Measurements from ENCODE around the gene SUPT3H.

SUPT3H gene

GRCh38 chr6:45388328-45388727 is 10.6 kb upstream of the SUPT3H start:
- peak; percentile 26 for DNase-seq (ENCODE audit: low spot score)

DNA sequence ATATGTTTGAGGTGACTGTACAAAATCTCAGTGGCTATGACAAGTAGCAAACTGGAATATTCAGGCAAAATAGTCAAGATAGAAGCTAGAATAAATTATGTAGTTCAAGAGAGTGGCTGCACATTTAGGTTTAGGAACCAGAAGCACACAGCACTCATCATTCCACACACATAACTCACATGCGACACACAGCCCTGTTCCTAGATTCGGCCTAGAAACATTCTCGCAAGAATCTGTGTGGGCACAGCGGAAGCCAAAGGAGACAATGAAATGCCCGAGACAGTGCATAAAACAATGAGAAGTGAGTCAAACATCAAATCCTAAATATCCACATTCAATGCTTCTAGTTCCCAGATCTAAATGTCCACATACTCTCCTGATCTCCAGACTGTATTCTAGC is 9.5 kb upstream of the SUPT3H start:
- DNase-seq (ENCODE audit: low spot score), result no peak

- DNase-seq (ENCODE audit: low spot score), result no peak
These were observed 8.8 kb upstream of the SUPT3H start for GRCh38 chr6:45386501-45386900.

DNA sequence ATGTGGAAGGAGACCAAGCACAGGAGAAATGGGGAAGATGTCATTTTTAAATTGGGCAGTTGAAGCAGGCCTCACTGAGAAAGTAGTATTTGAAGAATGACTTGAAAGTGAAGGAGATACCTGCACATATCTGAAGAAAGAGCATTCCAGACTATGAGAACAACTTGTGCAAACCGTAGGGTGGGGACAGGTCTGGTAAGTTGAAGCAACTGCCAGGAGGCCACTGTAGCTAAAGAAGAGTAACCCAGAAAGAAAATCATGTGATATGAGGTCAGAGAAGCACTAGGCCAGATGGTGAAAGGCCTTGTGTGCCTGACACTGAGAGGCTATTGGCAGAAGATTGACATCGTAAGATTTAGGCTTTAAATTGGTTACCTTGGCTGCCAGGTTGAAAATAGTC is 4.7 kb upstream of the SUPT3H start:
- no peak for DNase-seq (ENCODE audit: low spot score)

GRCh38 chr6:45378334-45378926 is 696 bp upstream of the SUPT3H start:
- no peak for DNase-seq (ENCODE audit: low spot score)

DNA sequence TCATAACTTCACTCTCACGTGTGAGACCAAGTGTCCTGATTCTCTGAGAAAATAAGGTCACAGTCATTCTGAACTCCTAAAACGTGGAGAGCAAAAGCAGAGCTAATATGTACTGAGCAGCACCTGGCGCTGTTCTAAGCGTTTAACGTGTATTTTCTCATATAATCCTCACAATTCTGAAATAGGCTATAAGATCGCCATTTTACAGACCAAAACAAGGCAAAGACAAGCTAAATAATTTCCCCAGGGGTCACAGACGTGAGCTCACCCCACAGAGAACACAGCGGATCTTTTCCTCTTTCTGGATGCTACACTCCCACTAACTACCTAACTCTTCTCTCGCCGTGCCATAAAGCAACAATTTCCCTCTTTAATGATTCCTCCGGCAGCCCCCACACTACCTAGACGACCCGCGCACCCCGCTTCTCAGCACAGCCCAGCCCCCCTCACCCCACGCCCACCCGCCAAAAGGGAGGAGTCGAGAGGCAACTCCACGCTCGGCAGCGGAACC is 636 bp downstream of the SUPT3H start:
- no peak for DNase-seq (ENCODE audit: low spot score)

- no peak for DNase-seq (ENCODE audit: low spot score)
These were observed 1.3 kb downstream of the SUPT3H start for GRCh38 chr6:45376310-45377042.

DNA sequence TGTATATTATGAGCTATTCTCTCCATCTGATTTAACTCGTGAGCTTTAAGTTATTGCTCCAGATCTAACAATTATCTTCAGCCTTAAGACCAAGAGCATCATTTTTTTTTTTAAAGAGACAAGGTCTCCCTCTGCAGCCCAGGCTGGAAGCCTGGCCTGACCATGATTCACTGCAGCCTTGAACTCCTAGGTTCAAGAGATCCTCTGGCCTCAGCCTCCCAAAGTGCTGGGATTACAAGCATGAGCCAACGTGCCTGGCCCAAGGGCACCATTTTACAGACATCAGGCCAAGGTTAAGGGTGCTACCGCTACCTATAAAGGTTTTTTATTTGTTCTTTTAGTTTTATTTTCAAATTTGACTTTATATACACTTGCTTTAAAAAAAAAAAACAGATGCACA is 2.3 kb downstream of the SUPT3H start:
- DNase-seq (ENCODE audit: low spot score), result no peak

- DNase-seq (ENCODE audit: low spot score), result no peak
These were observed 5.7 kb downstream of the SUPT3H start for GRCh38 chr6:45371924-45372573.

GRCh38 chr6:45369870-45370269 is 7.9 kb downstream of the SUPT3H start:
- no peak for DNase-seq (ENCODE audit: low spot score)

DNA sequence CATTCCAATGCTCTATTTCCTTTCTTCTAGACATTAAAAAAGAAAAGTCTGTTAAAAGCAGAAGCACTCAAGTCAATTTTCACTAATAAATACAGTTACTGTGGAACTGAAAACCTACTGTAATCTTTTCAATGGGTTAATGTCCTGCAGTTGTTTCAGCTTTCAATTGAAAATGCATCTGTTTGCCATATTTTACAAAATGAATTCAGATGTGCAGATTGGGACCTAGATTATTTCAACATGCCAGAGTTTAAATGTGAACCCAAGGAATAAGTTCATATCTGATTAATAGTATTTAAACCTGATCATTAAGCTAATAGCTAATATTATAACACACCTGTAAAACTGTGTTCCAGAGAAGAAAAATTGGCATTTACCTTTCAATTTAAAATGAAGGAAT is 9.7 kb downstream of the SUPT3H start:
- DNase-seq (ENCODE audit: low spot score), result no peak

- DNase-seq (ENCODE audit: low spot score), result no peak
These were observed 11.2 kb downstream of the SUPT3H start for GRCh38 chr6:45366534-45366933.

- DNase-seq (ENCODE audit: low spot score), result no peak
These were observed 12.7 kb downstream of the SUPT3H start for GRCh38 chr6:45365036-45365435.

GRCh38 chr6:45364466-45364865 is 13.3 kb downstream of the SUPT3H start:
- DNase-seq (ENCODE audit: low spot score), result no peak

DNA sequence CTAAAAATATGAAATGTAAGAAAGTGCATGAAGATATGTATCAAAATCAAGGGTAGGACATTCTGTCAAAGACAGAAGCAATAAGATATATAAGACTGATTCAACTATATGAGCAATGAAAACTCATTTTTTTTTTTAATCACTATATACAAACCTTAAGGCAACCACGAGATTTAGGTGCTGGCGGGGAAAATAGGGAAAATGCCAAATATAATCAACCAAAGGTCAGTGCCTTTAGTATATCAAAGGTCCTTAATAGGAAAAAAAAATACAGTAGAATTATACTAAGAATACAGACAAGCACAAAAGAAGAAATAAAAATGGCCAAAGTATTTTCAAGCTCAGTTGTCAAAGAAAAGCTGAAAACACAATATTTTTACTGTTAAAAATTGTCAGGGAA is 24.1 kb downstream of the SUPT3H start:
- no peak for DNase-seq (ENCODE audit: low spot score)

GRCh38 chr6:45351667-45352066 is 26.1 kb downstream of the SUPT3H start:
- no peak for DNase-seq (ENCODE audit: low spot score)

DNA sequence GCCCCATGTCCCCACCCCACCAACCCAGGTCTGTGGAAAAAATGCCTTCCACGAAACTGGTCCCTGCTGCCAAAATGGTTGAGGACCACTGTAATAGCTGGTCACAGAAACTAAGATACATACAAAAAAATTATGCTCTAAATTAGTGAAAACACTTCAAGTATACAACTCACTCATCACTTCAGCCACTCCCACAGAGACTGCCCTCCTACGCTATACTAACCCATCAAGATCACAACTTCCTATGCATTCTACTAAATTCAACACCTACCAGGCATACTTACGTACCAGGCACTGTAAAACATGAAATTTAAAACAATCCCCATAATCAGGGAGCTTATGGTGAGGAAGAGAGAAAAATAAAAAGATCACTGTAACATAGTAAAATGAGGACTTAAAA is 26.7 kb downstream of the SUPT3H start:
- DNase-seq (ENCODE audit: low spot score), result no peak

GRCh38 chr6:45350186-45350710 is 27.5 kb downstream of the SUPT3H start:
- no peak for DNase-seq (ENCODE audit: low spot score)

DNA sequence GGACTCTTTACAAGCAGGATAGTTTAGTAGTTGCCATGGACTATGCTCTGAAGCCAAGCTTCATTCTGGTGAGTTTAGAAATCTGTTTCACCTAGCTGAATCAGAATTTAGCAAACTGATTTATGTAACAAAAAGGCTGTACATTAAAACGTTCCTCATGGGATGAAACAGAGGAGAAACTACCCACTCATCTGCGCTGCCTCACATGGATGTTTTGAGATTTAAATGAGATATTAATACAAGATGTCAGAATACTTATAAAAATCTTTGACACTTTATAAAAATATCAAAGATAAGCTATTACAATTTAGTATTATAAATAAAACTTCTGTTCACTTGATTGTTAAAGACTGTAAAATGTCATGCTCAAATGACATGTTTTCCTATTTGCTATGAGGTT is 32.8 kb downstream of the SUPT3H start:
- no peak for DNase-seq (ENCODE audit: low spot score)

GRCh38 chr6:45328523-45328922 is 49.2 kb downstream of the SUPT3H start:
- no peak for DNase-seq (ENCODE audit: low spot score)

GRCh38 chr6:45327956-45328522 is 49.7 kb downstream of the SUPT3H start, which contains the start of gene RUNX2:
TSS of gene RUNX2 (plus strand) at chr6:45328330. CDS start at chr6:45328727, 397 bp downstream.
- DNase-seq (ENCODE audit: low spot score), result peak; percentile 3

- DNase-seq (ENCODE audit: low spot score), result no peak
These were observed 50.9 kb downstream of the SUPT3H start for GRCh38 chr6:45326698-45327417.

Data from hepatic stellate cell (primary cell).